Chondrocyte (in vitro differentiated cells): ENCODE results near the gene BAHD1. TPM values are rescaled to one million over a fixed set of nuclear protein-coding genes. Genes with fewer than 3 reads are reported as not detected.
A peak's percentile ranks its signal among the peaks of the same experiment; 100 is the strongest.

Source experiments
- DNase-seq: peaks from one replicate; pipeline ENCODE4 v3.0.0; 2021; ENCODE audit warnings: mixed read lengths, low spot score
- H3K27ac Mint-ChIP-seq: one replicate; pipeline ENCODE4 v1.8.0; 2021; ENCODE audit warnings: mild to moderate bottlenecking, moderate library complexity, mixed read lengths; ENCODE audit not compliant: unreplicated experiment
- H3K27me3 Mint-ChIP-seq: 2 replicates; pipeline ENCODE4 v1.8.0; 2021; ENCODE audit warnings: low read depth, mixed read lengths
- H3K36me3 Mint-ChIP-seq: 2 replicates; pipeline ENCODE4 v1.8.0; 2021; ENCODE audit warnings: low read depth, mixed read lengths
- H3K4me1 Mint-ChIP-seq: 2 replicates; pipeline ENCODE4 v1.8.0; 2021; ENCODE audit warnings: low read depth, mild to moderate bottlenecking, mixed read lengths
- H3K4me3 Mint-ChIP-seq: one replicate; pipeline ENCODE4 v1.8.0; 2021; ENCODE audit warnings: mild to moderate bottlenecking, moderate library complexity, mixed read lengths; ENCODE audit not compliant: unreplicated experiment
- H3K9me3 Mint-ChIP-seq: 2 replicates; pipeline ENCODE4 v1.8.0; 2021; ENCODE audit warnings: low read depth, mixed read lengths
- CTCF ChIP-seq: fragments of 200-600 bp; sonication (generic); IDR thresholded peaks from 2 replicates; pipeline ENCODE4 v1.5.0; 2021; ENCODE audit warnings: antibody characterized with exemption, mild to moderate bottlenecking, moderate library complexity
- total RNA-seq: library from RNA; stranded (reverse); gene quantifications from 3 replicates; pipeline ENCODE4 v1.2.1, GENCODE V29; 2021

The BAHD1 gene
- total RNA-seq, 1 donor from 2014 or later, result 24.8 TPM

- Mint-ChIP-seq H3K9me3 (no peaks in the 10 kb centered on the region), H3K27me3 (no peaks in the 10 kb centered on the region), H3K36me3 (no peaks in the 10 kb centered on the region), H3K4me3 (no peak overlapping the region), H3K27ac (no peak overlapping the region), H3K4me1 (no peaks in the 10 kb centered on the region)
- TF ChIP-seq CTCF, result no peak
- no peak for DNase-seq
These were observed 41.4 kb upstream of the BAHD1 start for GRCh38 chr15:40399370-40399769.

DNA sequence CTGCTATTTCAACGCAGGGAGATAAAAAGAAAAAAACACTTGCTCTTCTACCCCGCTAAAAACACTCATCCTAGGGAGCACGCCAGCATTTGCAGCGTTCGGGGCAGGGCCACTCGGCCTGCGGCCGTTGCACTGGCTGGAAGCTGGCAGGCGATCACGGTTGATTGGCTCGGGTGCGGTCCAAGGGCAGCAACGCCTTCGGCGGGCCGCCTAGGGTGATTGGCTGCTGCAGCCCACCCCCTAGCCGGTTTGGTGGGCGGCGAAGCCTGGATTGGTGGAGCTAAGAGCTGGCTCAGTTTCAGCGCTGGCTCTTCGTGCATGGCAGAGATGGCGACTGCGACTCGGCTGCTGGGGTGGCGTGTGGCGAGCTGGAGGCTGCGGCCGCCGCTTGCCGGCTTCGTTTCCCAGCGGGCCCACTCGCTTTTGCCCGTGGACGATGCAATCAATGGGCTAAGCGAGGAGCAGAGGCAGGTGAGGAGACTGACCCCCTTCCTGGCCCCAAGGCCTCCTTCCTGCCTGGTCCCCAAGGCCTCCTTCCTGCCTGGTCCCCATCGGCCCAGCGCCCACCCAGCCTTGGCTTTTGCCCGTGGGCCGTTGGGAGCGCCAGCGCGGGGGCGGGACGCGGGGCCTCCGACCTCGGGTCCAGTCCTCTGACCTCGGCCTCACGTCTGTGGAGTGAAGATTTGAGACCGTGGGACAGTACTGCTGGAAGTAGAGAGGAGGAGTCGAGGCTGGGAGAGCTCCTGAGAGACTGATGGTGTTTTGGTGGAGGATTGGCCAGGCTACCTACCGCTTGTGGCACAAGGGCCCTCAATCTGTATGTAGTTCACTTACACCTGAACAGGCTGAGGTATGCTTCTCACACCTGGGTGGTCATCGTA, 35.0 kb upstream of the BAHD1 start, which contains the start of gene IVD:
Gene IVD, plus strand, starts transcription at position 295 of the 881 bp plus-strand sequence. Its CDS starts 33 bp downstream, at position 328.
- peak within 1 kb of the TSS; percentile 71 for H3K27ac Mint-ChIP-seq
- peak; percentile 99 for DNase-seq
- TF ChIP-seq CTCF, result no peak
- peaks cover 6% of the 10 kb centered on the region for H3K36me3 Mint-ChIP-seq
- peaks cover 26% of the 10 kb centered on the region for H3K4me1 Mint-ChIP-seq
- no peaks in the 10 kb centered on the region for H3K27me3 Mint-ChIP-seq
- no peaks in the 10 kb centered on the region for H3K9me3 Mint-ChIP-seq
- H3K4me3 Mint-ChIP-seq, result peak within 1 kb of the TSS; percentile 83

DNA sequence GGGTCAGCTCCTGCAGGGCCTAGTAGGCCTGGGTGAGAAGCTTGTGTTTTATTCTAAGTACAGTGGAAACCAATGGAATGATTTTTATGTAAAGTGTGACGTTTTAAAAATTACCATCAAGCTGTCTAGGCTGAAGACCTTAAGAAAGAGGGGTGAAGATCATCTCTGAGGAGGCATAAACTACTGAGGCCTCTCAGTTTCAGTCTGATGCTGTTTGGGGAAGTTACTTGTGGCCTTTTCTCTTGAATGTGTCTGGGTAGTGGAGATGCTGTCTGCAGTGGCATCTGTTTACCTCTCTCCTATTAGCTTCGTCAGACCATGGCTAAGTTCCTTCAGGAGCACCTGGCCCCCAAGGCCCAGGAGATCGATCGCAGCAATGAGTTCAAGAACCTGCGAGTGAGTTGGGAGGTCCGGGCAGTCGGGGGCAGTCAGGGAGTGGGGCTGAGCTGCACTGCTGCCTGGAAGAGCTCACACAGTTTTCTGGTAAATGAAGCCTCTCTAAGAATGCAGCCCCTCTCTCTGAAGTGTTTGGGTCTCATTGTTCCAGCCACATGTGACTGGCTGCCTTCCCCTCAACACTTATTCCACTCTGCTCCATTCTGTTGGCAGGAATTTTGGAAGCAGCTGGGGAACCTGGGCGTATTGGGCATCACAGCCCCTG, 33.3 kb upstream of the BAHD1 start:
- H3K27me3 Mint-ChIP-seq, result no peaks in the 10 kb centered on the region
- TF ChIP-seq CTCF, result no peak
- H3K27ac Mint-ChIP-seq, result no peak overlapping the region

DNA sequence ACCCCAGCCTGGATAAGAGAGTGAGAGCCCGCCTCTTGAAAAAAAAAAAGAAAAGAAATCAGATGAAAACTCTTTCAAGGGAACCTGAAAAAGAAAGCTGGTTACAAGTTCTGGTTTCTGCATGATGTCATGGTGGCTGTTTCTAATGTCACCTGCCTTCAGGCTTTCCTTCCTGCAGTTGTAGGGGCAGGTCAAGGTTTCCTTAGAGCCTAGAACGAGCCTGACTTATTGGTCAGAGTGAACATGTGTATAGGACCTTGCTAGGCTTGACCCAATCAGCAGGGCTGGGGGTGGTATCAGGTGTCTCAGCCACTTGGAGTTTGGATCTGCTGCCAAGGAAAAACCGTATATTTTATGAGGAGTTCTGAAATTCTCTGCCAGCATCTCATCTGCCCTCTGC, 31.4 kb upstream of the BAHD1 start:
- no peak overlapping the region for H3K4me3 Mint-ChIP-seq
- no peak overlapping the region for H3K27ac Mint-ChIP-seq
- TF ChIP-seq CTCF, result no peak
- peaks cover 26% of the 10 kb centered on the region for H3K4me1 Mint-ChIP-seq
- H3K36me3 Mint-ChIP-seq, result peaks cover 28% of the 10 kb centered on the region
- no peaks in the 10 kb centered on the region for H3K27me3 Mint-ChIP-seq
- H3K9me3 Mint-ChIP-seq, result no peaks in the 10 kb centered on the region
- no peak for DNase-seq

More for the DNA sequence above, 33.3 kb upstream of the BAHD1 start:
- H3K4me3 Mint-ChIP-seq, result peak overlapping the region; percentile 41
- H3K4me1 Mint-ChIP-seq, result peaks cover 26% of the 10 kb centered on the region
- peaks cover 21% of the 10 kb centered on the region for H3K36me3 Mint-ChIP-seq
- no peak for DNase-seq
- H3K9me3 Mint-ChIP-seq, result no peaks in the 10 kb centered on the region

- H3K27me3 Mint-ChIP-seq, result no peaks in the 10 kb centered on the region
- no peak overlapping the region for H3K4me3 Mint-ChIP-seq
- TF ChIP-seq CTCF, result no peak
- no peak for DNase-seq
- H3K27ac Mint-ChIP-seq, result no peak overlapping the region
- peaks cover 37% of the 10 kb centered on the region for H3K36me3 Mint-ChIP-seq
- H3K9me3 Mint-ChIP-seq, result no peaks in the 10 kb centered on the region
- H3K4me1 Mint-ChIP-seq, result peaks cover 17% of the 10 kb centered on the region
These were observed 30.3 kb upstream of the BAHD1 start for GRCh38 chr15:40410476-40410875.
